GM21526 (cell line): ENCODE data around the gene ALX4.

Experiments used
- ATAC-seq: cut with Tn5 transposase; IDR thresholded peaks from one replicate; pipeline ENCODE4 v1.9.1; 2021; ENCODE audit warnings: moderate library complexity; ENCODE audit not compliant: unreplicated experiment, low FRiP score

The ALX4 gene

DNA sequence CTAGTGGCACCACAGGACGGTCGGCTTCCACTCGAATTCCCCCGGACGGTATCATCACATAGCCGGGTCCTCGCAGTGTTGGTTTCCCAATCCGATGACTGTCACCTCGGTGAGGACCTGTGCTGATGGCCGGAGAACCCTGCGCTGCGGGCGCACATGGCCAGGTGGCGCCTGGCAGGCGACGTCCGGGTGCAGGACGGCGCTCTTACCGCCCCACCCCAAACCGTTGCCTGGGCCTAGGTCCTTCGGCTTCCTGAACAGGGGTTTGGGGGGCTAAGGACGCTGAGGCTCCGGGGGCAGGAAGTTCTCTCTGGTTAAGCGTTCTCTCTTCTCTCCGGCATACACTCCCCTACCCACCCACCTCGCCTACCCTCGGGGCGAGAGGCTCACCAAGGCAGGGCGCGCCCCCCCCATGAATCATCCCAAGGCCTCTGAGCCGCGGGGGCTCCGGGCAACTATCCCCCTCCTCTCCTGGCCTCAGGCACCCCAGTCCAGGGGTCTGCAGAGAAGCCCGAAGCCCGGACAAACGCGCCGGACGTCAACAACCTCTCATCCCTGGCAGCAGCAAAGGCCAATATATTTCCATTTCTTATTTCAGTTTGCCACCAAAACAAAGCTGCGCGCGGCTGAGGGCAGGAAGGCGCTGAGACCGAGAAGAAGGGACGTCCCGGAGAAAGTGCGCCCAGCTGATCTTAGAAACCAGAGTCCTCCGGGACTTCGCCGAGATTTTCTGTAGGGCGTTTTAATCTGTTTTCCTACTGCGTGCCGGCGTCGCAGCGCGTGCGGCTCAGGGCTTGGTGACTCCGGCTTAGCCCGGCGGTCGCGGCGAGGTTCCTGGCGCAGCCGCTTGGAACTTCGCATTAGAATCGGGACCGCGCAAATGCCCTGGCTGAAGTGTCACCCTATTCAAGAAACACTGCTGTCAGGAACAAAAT lies 5.6 kb downstream of the ALX4 start:
- no peak for ATAC-seq

DNA sequence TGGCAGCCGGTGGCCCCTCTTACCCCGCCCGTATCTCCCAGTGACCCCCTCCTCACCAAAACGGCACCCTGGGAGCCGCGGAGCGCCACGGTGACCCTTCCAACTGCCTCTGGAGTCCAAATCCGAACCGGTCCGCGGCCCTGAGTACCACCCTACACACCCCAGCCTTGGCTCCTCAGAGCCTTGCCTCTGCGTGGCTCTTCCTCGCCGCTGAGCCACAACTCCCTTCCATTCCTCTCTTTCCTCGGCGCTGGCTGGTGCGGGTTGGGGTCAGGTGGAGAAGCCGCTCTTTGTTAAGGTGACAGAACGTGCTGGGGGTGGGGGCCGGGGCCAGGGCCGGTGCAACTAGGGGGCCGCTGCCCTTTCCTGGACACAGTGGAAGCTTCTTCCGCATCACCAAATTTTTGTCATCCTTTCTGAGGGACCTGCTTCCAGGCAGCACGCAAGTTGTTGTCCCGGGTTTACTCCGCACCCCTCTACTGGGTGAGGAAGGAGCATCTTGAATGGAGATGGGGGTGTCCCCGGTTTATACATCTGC lies 6.5 kb downstream of the ALX4 start:
- no peak for ATAC-seq

DNA sequence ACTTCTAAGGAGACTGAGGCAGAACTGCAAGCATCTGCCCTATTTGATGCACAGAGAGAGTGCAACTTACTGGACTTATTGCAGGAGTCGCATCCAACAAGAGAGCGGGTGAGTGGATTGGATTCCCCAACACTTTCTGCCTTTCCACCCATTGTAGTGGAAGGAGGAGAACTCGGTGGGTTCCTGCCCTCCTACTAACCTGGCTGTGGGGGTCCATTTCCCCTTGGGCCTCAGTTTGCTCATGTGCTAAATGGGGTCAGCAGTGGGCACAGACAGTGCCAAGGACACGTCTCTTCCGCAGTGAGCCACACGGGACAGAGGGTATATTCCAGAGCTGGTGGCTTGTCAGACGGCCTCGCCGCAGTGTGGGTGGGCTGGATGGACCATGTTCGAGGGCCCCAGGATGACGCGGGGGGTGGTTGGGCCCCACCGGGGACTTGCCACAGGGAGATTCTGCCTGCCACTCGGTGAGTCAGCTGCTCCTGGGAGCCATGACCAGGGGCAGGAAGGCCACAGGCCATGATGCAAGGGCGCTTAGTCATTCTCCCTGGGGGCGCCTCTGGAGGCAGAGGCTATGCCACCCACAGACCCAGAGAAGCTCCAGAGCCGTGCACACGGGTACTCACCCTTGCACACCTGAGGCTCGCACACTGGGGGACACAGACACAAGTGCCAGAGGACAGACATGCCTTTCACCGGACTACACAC lies 8.2 kb downstream of the ALX4 start:
- ATAC-seq: no peak

DNA sequence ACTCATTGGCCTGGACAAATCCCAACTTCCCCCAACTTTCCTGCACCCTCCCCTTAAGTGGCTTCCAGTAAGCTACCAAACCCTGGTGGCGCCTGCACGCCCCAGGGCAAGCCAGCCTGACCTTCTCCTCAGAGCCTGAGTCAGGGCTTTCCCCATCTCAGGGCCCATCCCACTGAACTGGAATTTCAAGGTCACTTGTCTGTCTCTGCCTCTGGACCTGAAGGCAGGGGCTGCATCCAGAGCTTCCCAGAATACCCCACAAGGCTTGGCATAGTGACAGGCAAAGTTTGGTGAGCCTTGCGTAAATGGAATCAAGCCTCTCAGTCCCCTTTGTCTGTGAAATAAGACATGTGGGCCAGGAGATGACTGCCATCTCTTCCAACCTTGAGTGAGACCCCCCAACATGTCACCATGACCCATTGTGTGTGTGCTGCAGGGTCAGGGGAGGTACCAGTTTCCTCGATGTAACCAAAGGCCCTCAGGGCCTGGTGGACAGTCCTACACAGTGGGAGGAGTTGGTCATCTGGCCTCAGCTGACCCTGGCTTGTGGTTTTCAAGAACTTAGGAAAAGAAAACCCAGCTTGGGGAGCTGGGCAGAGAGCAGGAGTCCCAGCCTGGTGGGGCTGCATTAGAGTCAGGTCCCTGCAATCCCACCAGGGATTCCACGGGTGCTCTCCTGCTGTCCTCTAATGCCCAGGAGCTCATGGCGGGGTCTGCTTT lies 8.9 kb downstream of the ALX4 start:
- no peak for ATAC-seq

DNA sequence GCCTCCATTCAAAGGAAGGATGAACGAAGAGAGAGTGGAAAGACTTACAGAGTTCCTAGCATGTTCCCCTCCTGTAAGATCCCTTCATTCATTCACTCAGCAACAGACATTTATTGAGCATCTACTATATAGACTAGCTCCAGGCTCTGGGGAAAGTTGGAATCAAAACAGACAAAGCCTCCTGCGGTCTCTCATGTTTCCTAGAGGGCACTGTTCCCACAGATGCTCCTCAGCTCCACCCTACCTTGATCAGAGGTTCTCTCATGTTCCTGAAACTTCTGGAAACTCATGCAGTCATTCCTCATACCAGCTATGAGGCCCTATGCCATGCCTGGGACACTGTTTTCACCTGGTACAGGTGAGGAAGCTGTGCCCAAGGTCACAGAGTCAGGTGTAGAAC lies 11.1 kb downstream of the ALX4 start:
- ATAC-seq: no peak

DNA sequence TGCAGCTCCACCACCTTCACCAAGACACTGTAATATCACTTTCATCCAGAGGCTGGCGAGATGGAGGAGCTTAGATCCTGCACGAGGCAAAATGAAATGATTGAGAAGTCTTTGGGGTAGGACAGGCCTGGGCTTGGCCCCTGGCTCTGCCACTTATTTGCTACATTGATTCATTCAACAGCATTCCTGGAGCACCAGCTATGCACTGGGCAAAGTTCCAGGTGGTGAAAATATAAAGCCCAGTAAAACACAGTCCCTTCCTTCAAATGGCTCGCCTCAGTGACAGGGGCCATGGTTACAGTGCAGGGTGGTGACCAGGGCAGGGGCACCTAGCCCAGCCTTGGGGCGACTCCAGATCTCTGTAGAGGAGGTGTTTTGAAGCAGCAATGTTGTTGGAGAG lies 19.7 kb downstream of the ALX4 start:
- ATAC-seq: no peak

DNA sequence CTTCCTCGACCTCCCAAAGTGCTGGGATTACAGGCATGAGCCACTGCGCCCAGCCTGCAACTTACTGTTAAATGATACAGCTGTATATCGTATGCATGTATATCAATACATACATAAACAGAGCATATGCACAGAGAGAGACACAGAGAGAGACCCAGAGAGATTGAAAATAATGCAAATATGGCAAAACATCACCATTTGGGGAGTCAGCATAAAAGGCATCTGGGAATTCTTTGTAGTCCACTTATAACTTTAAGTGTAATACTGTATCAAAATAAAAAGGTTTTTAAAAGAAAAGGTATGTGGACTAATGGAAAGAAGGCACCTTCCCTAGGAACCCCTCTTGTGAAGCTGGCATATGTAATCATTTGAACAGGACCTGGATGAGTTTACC lies 21.8 kb downstream of the ALX4 start:
- no peak for ATAC-seq

DNA sequence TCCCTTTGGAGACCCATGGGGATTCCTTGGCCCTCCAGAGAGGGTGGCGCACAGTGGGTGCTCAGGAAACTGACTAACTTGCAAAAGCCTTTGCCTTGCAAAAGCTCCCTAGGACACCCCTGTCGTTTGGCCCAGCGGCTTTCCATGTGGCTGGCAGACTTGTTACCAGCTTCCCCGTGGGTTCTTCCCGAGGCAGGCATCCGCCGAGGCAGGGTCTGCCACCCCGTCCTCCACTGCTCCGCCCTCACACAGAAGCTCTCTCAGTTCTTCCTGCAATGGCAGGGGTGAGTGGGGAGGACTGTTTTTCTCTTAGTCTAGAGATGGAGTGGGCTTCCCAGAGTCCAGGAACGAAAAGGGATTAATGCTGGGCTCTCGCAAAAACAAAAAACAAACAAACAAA lies 23.0 kb downstream of the ALX4 start:
- no peak for ATAC-seq

DNA sequence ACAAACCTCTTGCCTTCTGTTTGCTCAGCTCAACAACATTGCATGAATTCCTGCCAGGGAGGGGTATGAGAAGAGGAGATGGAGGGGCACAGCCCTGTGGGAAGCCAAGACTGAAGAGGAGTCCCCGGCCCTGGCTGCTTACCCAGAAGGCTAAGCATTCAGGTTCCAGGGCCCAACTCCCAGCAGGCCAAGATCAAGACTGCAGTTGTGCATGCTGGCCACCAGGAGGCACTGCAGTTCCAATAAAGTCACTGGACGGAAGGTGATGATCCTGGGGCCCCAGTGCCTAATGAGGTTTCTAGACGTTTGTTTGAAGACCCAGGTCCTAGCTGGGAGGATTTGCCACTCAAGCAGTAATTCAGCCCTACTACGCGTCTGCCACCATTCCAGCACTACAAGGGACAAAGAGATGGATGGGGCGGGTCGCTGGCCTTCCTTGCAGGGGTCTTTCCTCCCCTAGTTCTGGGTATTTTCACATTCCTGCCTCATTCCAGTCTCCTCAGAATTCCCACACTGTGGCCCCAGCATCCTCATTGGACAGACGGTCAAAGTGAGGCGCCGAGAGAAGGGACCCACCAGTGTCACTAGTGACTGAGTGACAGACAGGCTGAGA lies 23.6 kb downstream of the ALX4 start:
- no peak for ATAC-seq

DNA sequence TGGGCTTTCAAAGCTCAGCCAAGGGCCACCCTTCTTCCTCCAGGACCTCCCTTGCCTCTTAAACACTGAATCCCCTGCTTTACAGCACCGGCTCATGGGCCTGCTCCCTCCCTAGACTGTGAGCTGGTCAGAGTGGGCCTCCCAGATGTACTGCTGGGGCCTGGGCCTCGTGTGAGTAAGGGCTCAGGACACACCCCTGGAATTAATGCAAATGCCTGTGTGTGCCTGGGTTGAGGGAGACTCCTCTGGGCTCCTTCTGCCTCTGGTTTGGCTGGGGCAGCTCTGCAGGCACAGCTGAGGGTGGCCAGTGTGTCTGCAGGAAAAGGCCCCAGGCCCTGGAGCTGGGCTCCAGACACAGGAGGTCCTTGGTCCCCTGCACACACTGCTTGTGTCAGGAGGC lies 24.2 kb downstream of the ALX4 start:
- no peak for ATAC-seq

DNA sequence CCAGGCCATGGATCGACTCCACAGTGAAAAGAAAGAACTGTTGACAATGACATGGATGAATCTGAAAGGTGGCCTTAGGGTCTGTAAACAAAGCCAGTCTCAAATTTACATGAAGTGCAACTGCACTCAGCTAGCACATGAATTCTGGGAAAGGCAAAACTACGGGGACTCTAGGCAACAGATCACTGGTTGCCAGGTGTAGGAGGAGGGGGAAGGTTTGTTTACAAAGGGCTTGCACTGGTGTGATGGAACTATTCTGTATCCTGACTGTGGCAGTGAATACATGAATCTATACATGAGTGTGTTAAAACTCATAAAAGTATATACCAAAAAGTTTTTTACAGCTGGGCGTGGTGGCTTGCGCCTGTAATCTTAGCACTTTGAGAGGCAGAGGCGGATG lies 27.3 kb downstream of the ALX4 start:
- no peak for ATAC-seq

DNA sequence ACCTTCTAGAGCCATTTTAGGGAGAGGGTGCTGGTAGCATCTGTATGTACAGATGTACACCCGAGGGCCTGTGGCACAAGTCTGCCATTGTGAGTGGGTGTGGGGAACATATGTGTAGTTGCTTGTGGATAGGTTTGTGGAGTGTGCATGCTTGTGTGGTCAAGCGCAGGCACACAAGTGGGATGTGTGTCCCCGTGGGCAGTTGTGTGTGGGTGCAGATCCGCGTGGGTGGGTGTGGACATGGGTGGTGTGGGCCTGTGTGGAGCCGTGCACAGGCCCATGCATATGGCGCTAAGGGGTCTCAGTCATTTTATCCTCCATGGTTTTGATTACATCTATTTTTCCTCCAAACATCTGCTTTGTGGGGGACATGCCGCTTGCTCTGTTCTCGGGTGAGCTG lies 28.8 kb downstream of the ALX4 start:
- ATAC-seq: no peak

DNA sequence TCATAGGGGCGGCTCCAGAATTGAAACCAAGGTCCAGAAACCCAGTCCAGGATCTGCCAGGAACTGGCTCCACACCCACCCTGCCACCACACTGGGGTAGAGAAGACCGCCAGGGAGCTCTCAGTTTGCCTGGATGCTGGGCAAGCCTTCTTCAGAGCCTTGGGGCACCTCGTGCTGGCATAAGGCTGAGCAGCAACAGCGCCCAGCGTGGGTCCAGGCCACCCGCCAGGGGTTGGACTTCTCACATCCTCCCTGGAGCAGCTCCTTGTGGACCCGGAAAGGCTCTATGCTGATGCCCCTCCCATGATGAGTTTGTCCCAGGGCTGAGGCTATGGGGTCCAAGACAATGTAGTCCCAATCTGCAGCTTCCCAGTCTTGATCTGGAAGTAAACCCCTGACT lies 29.7 kb downstream of the ALX4 start:
- ATAC-seq: no peak

DNA sequence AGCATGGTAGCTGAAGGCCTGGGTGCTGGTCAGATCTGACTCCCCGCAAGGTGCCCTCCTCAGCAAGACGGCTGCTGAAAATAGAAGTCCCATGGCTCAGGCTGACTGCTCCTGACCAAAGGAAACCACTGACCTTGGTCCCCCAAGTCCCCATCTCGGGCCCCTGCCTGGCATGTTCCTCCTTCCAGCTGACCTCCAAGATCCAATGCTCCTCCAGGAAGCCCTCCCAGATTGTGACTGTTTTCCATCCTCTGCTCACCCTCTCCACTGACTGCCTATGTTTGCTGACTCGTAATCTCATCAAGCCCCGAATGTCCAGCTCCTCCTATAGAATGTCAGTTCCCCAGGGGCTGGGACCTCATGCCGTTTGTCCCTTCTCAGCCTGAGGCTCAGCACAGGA lies 30.5 kb downstream of the ALX4 start:
- no peak for ATAC-seq

DNA sequence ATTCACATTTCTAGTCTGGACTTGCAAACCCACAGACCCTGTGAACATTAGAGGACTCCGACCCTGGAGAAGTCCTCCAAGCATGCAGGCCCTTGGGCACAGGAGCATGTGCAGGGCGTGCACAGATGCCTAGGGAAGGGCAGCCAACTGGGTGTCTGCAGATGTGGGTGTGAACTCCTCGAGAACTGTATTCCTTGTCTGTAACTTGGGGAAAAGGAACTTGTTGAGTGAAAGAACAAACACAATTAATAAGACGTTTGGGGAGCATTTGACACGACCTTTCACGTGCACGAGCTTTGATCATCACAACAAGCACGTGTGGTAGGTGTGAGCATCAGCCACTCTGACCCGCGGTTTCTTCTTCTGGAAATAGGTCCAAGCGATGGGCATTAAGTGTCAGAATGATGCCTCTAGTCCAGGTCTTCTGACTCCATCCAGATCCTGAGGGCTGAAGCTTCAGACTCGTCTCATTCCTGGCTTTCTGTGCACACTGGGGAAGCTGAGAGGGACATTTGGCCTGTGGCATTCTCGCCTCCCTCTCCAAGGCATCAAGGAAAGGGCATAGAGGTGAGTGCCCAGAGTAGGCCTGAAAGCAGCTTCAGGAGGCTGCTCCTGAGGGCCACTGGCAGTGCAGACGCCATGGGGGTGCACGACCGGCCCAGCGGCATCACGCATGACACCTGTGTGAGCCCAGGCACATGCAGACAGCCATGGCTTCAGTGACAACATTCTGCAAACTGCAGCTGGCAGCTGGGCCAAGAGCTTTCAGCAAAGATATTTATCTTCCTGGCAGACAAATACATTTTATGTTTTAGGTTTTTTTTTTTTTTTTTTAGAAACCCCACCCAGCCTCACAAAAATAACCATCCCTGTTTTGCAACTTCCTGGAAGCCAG lies 32.5 kb downstream of the ALX4 start:
- no peak for ATAC-seq

DNA sequence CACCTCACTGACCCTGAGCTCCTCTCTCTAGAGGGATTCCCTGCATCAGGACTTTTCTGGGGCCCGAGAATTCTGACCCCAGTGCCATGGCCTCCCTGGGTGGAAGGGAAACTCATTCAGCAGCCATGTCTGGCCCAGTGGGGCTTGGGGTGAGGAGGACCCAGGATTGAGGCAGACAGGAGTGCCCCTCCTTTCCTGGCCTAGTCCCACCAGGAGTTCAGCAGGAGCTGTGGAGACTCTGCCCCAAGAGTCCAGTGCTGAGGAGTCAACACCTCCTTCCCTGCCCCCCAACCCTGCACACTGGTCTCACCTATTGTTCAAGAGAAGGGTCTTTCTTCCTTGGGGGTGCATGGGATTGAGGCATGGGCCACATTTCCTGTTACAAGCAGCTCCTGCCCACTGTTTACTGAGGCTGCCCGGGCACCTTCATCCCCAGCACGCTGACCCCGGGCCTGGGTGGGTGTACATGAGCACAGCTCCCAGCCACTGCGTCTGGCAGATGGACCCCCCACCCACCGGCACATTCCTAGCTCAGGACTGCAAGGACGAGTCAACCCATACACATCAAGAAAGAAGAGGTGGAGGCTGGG lies 33.9 kb downstream of the ALX4 start:
- ATAC-seq: no peak

DNA sequence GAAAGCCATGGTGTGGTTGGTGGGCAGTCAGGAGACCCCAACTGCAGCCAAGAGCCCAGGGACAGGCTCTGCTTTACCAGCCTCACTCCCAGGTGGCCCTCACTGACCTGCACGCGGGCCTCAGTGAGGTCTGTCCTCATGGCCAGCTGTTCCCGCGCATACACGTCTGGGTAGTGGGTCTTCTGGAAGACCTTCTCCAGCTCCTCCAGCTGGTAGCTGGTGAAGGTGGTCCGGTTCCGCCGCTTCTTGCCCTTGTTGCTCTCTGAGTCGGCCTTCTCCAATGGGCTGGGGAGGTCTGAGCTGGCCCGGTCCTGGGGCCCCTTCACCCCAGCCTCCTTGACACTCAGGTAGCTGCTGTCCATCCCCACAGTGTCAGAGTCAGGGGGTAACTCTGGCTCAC lies 34.7 kb downstream of the ALX4 start:
- no peak for ATAC-seq

DNA sequence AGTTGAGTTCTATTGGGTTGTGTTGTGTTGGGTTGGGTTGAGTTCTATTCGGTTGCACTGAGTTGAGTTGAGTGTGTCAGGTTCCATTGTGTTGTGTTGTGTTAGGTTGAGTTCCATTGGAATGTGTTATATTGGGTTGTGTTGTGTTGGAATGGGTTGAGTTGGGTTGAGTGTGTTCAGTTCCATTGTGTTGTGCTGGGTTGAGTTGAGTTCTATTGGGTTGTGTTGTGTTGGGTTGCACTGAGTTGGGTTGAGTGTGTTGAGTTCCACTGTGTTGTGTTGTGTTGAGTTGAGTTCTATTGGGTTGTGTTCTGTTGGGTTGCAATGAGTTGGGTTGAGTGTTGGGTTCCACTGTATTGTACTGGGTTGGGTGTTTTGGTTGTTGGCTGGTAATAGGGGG lies 35.5 kb downstream of the ALX4 start:
- ATAC-seq: no peak

DNA sequence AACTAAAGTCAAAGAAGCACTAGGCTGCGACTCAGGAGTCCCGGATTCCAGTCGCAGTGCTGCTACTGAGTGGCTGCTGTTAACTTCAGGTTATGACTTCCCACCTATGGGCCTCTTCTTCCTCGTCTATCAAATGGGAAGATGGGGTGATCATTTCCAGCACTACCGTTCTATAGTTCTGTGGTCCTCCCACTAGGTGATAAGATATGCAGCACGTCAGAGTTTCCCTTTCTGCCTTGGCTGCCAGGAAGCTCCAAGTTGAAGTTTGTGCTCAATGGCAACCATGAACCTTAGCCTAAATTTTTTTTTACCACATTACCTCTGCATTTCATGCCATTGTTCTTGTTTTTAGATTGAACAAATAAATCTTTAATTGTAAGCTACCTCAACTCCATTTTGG lies 38.7 kb downstream of the ALX4 start:
- ATAC-seq: no peak
